HG03378 (cell line): ENCODE results near the gene NDUFAF2.
"Not testable (repeated sequence)": the region's sequence is repeated elsewhere in the genome, so short reads cannot be mapped to it uniquely, and the experiment has no call there.

Source experiments
- ATAC-seq: cut with Tn5 transposase; IDR thresholded peaks from one replicate; pipeline ENCODE4 v1.9.1; 2021; ENCODE audit warnings: mild to moderate bottlenecking, moderate library complexity; ENCODE audit not compliant: unreplicated experiment

Gene NDUFAF2

DNA sequence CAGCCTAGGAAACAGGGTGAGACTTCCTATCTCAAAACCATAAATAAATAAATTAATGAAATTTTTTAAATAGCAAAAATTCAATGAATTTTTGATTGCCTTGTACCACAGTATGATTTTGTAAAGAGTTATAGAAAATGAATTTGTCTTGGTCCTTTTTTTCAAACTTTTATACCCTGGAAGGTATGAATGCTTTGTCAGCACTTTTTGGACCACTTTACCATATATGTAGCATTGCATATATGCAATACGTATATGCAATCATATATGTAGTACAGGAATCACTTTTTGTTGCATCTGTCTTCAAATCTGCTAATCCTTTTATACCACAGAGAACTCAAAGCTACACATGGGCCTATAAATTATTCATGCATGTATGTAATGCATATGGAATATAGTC, 226.5 kb downstream of the NDUFAF2 start:
- no peak for ATAC-seq

- ATAC-seq: no peak
Measured at GRCh38 chr5:61176631-61177030, 231.6 kb downstream of the NDUFAF2 start.

GRCh38 chr5:61177070-61177469, 232.1 kb downstream of the NDUFAF2 start:
- ATAC-seq: no peak

GRCh38 chr5:61177716-61178115, 232.7 kb downstream of the NDUFAF2 start:
- ATAC-seq: peak; percentile 75

DNA sequence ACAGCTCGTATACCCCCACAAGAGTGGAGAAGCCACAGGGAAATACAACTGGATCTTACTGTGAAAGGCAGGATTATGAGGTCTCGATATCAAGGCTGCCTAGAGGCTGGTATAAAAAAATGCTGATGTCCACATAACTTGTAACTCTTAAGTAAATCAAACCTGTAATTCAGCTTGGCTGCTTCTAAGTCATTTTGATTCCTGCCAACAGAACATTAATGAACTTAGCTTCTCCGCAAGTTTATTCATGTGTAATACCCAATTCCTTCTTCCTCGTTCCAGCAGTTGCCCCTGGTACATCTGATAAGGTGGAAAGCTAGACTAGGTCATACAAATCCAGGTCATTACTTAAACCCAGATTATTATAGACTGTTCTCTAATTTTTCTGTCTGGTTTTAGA, 233.7 kb downstream of the NDUFAF2 start:
- no peak for ATAC-seq

GRCh38 chr5:61180886-61181285, 235.9 kb downstream of the NDUFAF2 start:
- ATAC-seq: no peak

GRCh38 chr5:61182449-61182848, 237.4 kb downstream of the NDUFAF2 start:
- ATAC-seq: no peak

DNA sequence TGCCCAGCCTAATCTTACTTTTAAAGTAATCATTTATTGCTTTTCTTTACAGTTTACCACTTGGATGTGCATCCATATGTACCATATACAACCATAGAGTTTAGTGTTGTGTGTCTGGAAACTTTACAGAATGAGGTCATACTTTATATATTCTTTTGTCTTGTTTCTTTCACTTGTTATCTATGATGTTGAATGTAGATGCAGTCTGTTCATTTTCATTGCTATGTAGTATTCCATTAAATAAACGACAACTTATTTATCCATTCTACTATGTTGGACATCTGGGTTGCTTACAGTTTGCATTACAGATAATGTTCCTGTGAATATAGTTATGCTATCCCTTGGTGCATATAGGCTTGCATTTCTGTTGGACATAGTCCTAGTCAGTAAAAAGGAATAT, 238.5 kb downstream of the NDUFAF2 start:
- no peak for ATAC-seq

DNA sequence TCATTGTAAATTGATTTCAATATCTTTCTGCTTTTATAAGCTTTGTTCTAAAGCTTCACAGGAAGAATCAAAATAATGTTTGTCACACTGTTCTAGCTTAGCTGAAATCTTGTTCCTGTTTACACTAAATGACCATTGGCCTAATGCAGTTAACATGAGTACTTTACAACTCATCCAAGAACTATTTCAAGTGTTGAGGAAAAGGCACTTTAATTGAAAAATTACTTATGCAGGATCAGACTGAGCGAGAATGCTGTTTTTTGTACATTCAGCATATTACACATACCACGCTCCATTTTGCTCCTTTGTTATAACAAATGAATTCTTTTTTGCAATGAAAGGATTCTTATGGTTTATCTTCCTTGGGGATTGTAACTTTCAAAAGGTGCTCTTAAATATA, 239.7 kb downstream of the NDUFAF2 start:
- ATAC-seq: no peak

DNA sequence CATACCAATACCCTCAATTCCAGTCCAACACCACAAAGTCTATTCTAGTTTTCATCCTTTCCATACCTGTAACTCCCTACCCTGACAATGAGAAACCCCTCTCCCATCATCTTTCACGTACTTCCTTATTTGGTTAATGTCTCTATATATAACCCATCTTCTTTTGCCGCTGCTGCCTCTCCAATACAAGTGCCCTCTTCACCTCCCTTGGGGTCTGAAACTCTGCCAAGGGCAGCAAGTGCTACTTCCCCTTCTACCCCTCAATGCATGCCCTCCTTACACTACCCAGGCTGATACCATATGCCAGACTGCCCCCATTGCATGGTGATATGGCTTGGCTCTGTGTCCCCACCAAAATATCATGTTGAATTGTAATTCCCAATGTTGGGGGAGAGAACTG, 241.6 kb downstream of the NDUFAF2 start:
- ATAC-seq: no peak

- ATAC-seq: not testable (repeated sequence)
Measured at GRCh38 chr5:61187352-61187751, 242.3 kb downstream of the NDUFAF2 start.

DNA sequence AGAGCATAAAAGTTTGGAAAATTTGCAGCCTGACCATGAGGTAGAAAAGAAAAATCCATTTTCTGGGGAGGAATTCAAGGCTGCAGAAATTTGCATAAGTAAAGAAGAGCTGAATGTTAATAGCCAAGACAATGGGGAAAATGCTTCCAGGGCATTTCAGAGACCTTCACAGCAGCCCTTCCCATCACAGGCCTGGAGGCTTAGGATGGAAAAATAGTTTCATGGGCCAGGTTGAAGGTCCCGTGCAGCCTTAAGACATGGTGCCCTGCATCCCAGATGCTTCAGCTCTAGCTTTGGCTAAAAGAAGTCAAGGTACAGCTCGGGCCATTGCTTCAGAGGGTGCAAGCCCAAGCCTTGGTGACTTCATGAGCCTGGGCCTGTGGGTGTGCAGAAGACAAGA, 242.8 kb downstream of the NDUFAF2 start:
- not testable (repeated sequence) for ATAC-seq

- no peak for ATAC-seq
Measured at GRCh38 chr5:61198606-61199005, 253.6 kb downstream of the NDUFAF2 start.

GRCh38 chr5:61200582-61201155, 255.7 kb downstream of the NDUFAF2 start:
- peak; percentile 54 for ATAC-seq

DNA sequence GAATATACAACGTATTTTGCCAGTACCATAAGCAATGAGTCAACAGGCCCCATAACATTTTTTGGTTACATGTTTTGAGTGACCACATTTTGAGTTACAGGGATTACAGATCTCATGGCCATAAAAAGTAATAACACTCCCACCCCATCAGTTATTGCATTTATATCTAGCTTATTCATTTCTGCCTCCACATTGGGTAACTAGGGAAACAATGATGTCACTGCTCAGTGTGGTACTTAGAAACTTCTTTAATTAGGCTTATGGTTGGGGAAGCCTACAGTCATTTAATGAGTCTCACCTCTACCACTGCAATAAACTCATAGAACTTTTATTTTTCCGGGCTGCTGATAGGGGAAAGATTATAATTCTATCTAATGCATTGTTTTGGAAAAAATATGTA, 257.2 kb downstream of the NDUFAF2 start:
- ATAC-seq: no peak
